GM19193 (cell line): Measurements from ENCODE around the gene RALY.

Experiments used
- POLR2A ChIP-seq: IDR thresholded peaks from 4 replicates; pipeline ENCODE4 v1.6.1; 2011; ENCODE audit not compliant: insufficient read depth, insufficient read length; ENCODE audit errors: extremely low read depth

Gene RALY

GRCh38 chr20:34045930-34046725, 52.4 kb downstream of the RALY start:
- TF ChIP-seq POLR2A: no peak

- TF ChIP-seq POLR2A: no peak
Observed at GRCh38 chr20:34047010-34047687, 53.4 kb downstream of the RALY start.

- no peak for TF ChIP-seq POLR2A
Observed at GRCh38 chr20:34047917-34048316, 54.2 kb downstream of the RALY start.

- TF ChIP-seq POLR2A: no peak
Observed at GRCh38 chr20:34049389-34049788, 55.7 kb downstream of the RALY start.

GRCh38 chr20:34049897-34050695, 56.4 kb downstream of the RALY start:
- TF ChIP-seq POLR2A: no peak

- TF ChIP-seq POLR2A: no peak
Observed at GRCh38 chr20:34052414-34052813, 58.7 kb downstream of the RALY start.

- no peak for TF ChIP-seq POLR2A
Observed at GRCh38 chr20:34055290-34055689, 61.6 kb downstream of the RALY start.

- TF ChIP-seq POLR2A: no peak
Observed at GRCh38 chr20:34058831-34059230, 65.1 kb downstream of the RALY start.

GRCh38 chr20:34060970-34061369, 67.3 kb downstream of the RALY start:
- no peak for TF ChIP-seq POLR2A

- no peak for TF ChIP-seq POLR2A
Observed at GRCh38 chr20:34061695-34062094, 68.0 kb downstream of the RALY start.

- TF ChIP-seq POLR2A: no peak
Observed at GRCh38 chr20:34062570-34063482, 69.1 kb downstream of the RALY start.

GRCh38 chr20:34064286-34064685, 70.6 kb downstream of the RALY start:
- TF ChIP-seq POLR2A: no peak

GRCh38 chr20:34065260-34065659, 71.5 kb downstream of the RALY start:
- no peak for TF ChIP-seq POLR2A

- no peak for TF ChIP-seq POLR2A
Observed at GRCh38 chr20:34066476-34067090, 72.9 kb downstream of the RALY start.
